K562 (cell line): ENCODE results near the gene CRYBA1. TPM values are rescaled to one million over a fixed set of nuclear protein-coding genes. Genes with fewer than 3 reads are reported as not detected.
A peak's percentile ranks its signal among the peaks of the same experiment; 100 is the strongest.

Experiments used
- ARID1B ChIP-seq: fragments of 450-650 bp; IDR thresholded peaks from 2 replicates; pipeline ENCODE4 v1.6.1; 2016; ENCODE audit warnings: antibody characterized with exemption, mild to moderate bottlenecking, inconsistent platforms
- POLR2G ChIP-seq: fragments of 200-400 bp; formaldehyde crosslinking; IDR thresholded peaks from 2 replicates; pipeline ENCODE4 v1.6.1; 2017; ENCODE audit warnings: low read depth, mild to moderate bottlenecking, antibody characterized with exemption, low read length, moderate library complexity
- RAD21 ChIP-seq, 2 experiments: fragments of 250-450 bp in 1 of 2; fragments of 450-650 bp in 1 of 2; sonication (Bioruptor Pico) in 1 of 2; formaldehyde crosslinking in 1 of 2; IDR thresholded peaks in 1 of 2; conservative IDR thresholded peaks in 1 of 2; 2 replicates each; pipeline versions ENCODE4 v1.4.0 to v1.8.0; 2020 to 2022; ENCODE audit warnings: mild to moderate bottlenecking in 2 of 2, moderate library complexity in 1 of 2
- RCOR1 ChIP-seq, 2 experiments: IDR thresholded peaks; 2 replicates each; pipeline ENCODE4 v1.6.1; 2012; ENCODE audit warnings: low read depth in 2 of 2, low read length in 2 of 2, borderline replicate concordance in 1 of 2, improper control_type of control experiment in 1 of 2
- UBTF ChIP-seq, 2 experiments: IDR thresholded peaks; 2 replicates each; pipeline ENCODE4 v1.6.1; 2012; ENCODE audit warnings: improper control_type of control experiment in 2 of 2, low read depth in 2 of 2, low read length in 2 of 2, borderline replicate concordance in 1 of 2
- YY1 ChIP-seq, 3 experiments: IDR thresholded peaks; 2 replicates each; pipeline ENCODE4 v1.6.1; 2011; ENCODE audit warnings: low read length in 2 of 3, mild to moderate bottlenecking in 2 of 3, moderate library complexity in 2 of 3, borderline replicate concordance in 1 of 3, control low read depth in 1 of 3, low read depth in 1 of 3; ENCODE audit not compliant: insufficient read depth in 3 of 3, insufficient replicate concordance in 2 of 3, control insufficient read depth in 1 of 3, insufficient read length in 1 of 3; ENCODE audit errors: extremely low read depth in 1 of 3
- polyA plus RNA-seq, 8 experiments: library from polyadenylated mRNA; depleted of rRNA in 4 of 8; stranded (reverse) in 5 of 8; unstranded in 3 of 8; fragments of >200 nt; fragmentation: Nextera tagmentation in 2 of 8; fragmentation: Illumina TruSeq in 1 of 8; extraction: Ambion mirVana in 2 of 8; extraction: Trizol in 1 of 8; gene quantifications; 2 replicates each; pipeline versions ENCODE4 v1.2.1 to v1.2.3, GENCODE V29; 2011 to 2014; ENCODE audit warnings: inconsistent platforms in 1 of 8, missing spikeins in 1 of 8
- total RNA-seq, 7 experiments: library from RNA; depleted of rRNA in 6 of 7; stranded (reverse); fragments of >200 nt in 6 of 7; fragmentation: Illumina TruSeq in 2 of 7; extraction: Trizol in 2 of 7; gene quantifications; 2 replicates each; pipeline versions ENCODE4 v1.2.1 to v1.2.3, GENCODE V29; 2011 to 2021; ENCODE audit warnings: low replicate concordance in 1 of 7

The CRYBA1 gene
- total and polyA plus RNA-seq, 9 of the 15 experiments (the other 6 are each of a cell fraction or from before 2014, with no cell fraction given) = not detected

- TF ChIP-seq RAD21 (CRISPR knock-in tag; conservative IDR thresholded peaks at IDR 0.05 in 1 of 2, IDR thresholded peaks at IDR 0.05 in 1 of 2) (peak; percentile 16 to 43; a peak in 2 of 4 replicates), UBTF (IDR thresholded peaks at IDR 0.05; ENCODE audit: borderline replicate concordance in 1 of 2, low read depth in 2 of 2, low read length in 2 of 2) (peak in 1 of 2 experiments; percentile 47; a peak in 1 of 4 replicates), ARID1B (peak; percentile 27; the same call in 1 of the 2 replicates), POLR2G (peak; percentile 41), YY1 (IDR thresholded peaks at IDR 0.05; ENCODE audit: borderline replicate concordance in 1 of 3, control insufficient read depth in 1 of 3, extremely low read depth in 1 of 3, insufficient read depth in 3 of 3, insufficient read length in 1 of 3, insufficient replicate concordance in 2 of 3, low read depth in 1 of 3, low read length in 2 of 3) (peak in 2 of 3 experiments; percentile 38 to 73), RCOR1 (IDR thresholded peaks at IDR 0.05; ENCODE audit: borderline replicate concordance in 1 of 2, low read depth in 2 of 2, low read length in 2 of 2) (peak in 1 of 2 experiments; percentile 75; a peak in 2 of 4 replicates)
These were observed 42.4 kb upstream of the CRYBA1 start (continued) for GRCh38 chr17:29204068-29204804.
